K562 (cell line): ENCODE results near the gene POU2AF1. TPM values are rescaled to one million over a fixed set of nuclear protein-coding genes. Genes with fewer than 3 reads are reported as not detected.

Experiments used
- ATAC-seq: fragments of 200-7000 bp; cut with Tn5 transposase; 3 replicates; pipeline ENCODE4 v1.9.1; 2020; ENCODE audit warnings: moderate library complexity
- BruUV-seq: library from RNA; stranded (reverse); fragments of 400-500 nt; replicated peaks from 2 replicates; lab custom pipeline; 2021; lab: Mats Ljungman, UMichigan
- CTCF ChIA-PET: fragments of 300-600 bp; formaldehyde crosslinking; extraction: SDS; loops from one replicate; lab custom pipeline; 2021; ENCODE audit warnings: low intra/inter-chr PET ratio; lab: Yijun Ruan, JAX
- POLR2A ChIA-PET: fragments of 300-600, 350-650 bp; sonication (Branson Sonifier 250); formaldehyde crosslinking; extraction: SDS; loops from one replicate; lab custom pipeline; 2021; ENCODE audit warnings: antibody characterized with exemption, inconsistent platforms; lab: Yijun Ruan, JAX
- DNase-seq, 4 experiments: peaks; one replicate each; pipeline versions ENCODE4 v3.0.0 to v3.0.0-alpha.2; 2011 to 2018; ENCODE audit warnings: low spot score in 3 of 4, mixed read lengths in 3 of 4; ENCODE audit errors: extremely low read depth in 1 of 4
- FAIRE-seq: peaks from 2 replicates; lab custom pipeline; 2011; peaks lifted over from hg19 to GRCh38; lab: Jason Lieb, UNC
- H2AFZ ChIP-seq: 2 replicates; pipeline ENCODE4 v1.6.0; 2011; ENCODE audit warnings: low read depth, low read length, control low read depth, inconsistent platforms
- H3K27ac ChIP-seq: fragments of 200-600 bp; 3 replicates; pipeline ENCODE4 v1.8.0; 2011; ENCODE audit warnings: low read depth, mild to moderate bottlenecking, control low read depth, inconsistent platforms, low read length, moderate library complexity, mixed read lengths; ENCODE audit errors: extremely low read depth
- H3K27me3 ChIP-seq, 2 experiments: fragments of 300-600 bp in 1 of 2; 2 replicates in 1 of 2; 3 replicates in 1 of 2; pipeline versions ENCODE4 v1.6.0 to v1.8.0; 2011; ENCODE audit warnings: inconsistent platforms in 2 of 2, low read length in 2 of 2, mild to moderate bottlenecking in 1 of 2, mixed read lengths in 1 of 2, moderate library complexity in 1 of 2; ENCODE audit not compliant: control insufficient read depth in 2 of 2, insufficient read depth in 2 of 2
- H3K36me3 ChIP-seq: fragments of 300-600 bp; 3 replicates; pipeline ENCODE4 v1.8.0; 2011; ENCODE audit warnings: mild to moderate bottlenecking, low read length, inconsistent platforms; ENCODE audit not compliant: control insufficient read depth, insufficient read depth
- H3K4me1 ChIP-seq, 2 experiments: fragments of 200-600 bp in 1 of 2; replicated peaks in 1 of 2; 2 replicates in 1 of 2; 3 replicates in 1 of 2; pipeline versions ENCODE4 v1.5.1 to v1.8.0; 2011; ENCODE audit warnings: inconsistent platforms in 2 of 2, low read length in 2 of 2, mild to moderate bottlenecking in 1 of 2, mixed read lengths in 1 of 2, moderate library complexity in 1 of 2; ENCODE audit not compliant: control insufficient read depth in 2 of 2, insufficient read depth in 2 of 2
- H3K4me2 ChIP-seq: 2 replicates; pipeline ENCODE4 v1.6.1; 2011; ENCODE audit warnings: low read length, control low read depth, inconsistent platforms, mixed read lengths; ENCODE audit not compliant: insufficient read depth
- H3K4me3 ChIP-seq: fragments of 200-600 bp; sonication (generic), shearing (Covaris generic); 2 replicates; pipeline ENCODE4 v1.5.1; 2016; ENCODE audit warnings: control low read depth, inconsistent platforms
- H3K79me2 ChIP-seq: fragments of 200-600 bp; 3 replicates; pipeline ENCODE4 v1.8.0; 2011; ENCODE audit warnings: low read length, inconsistent platforms; ENCODE audit not compliant: control insufficient read depth, insufficient read depth
- H3K9ac ChIP-seq, 2 experiments: 2 replicates each; pipeline versions ENCODE4 v1.6.0 to v1.6.1; 2011; ENCODE audit warnings: low read depth in 2 of 2, low read length in 2 of 2, control low read depth in 1 of 2, inconsistent platforms in 1 of 2, mild to moderate bottlenecking in 1 of 2, mixed read lengths in 1 of 2; ENCODE audit not compliant: insufficient read depth in 1 of 2
- H3K9me1 ChIP-seq: one replicate; pipeline ENCODE4 v1.6.0; 2011; ENCODE audit warnings: inconsistent platforms, mild to moderate bottlenecking, low read length, moderate library complexity; ENCODE audit not compliant: control insufficient read depth, insufficient read depth
- H3K9me3 ChIP-seq: replicated peaks from 2 replicates; pipeline ENCODE4 v1.5.1; 2011; ENCODE audit warnings: low read depth, low read length, inconsistent platforms; ENCODE audit not compliant: control insufficient read depth, insufficient read depth
- H4K20me1 ChIP-seq: replicated peaks from 2 replicates; pipeline ENCODE4 v1.6.1; 2011; ENCODE audit warnings: low read length, inconsistent platforms, mixed read lengths; ENCODE audit not compliant: control insufficient read depth, insufficient read depth
- DLX4 ChIP-seq: fragments of 250-450 bp; sonication (Bioruptor Pico); IDR thresholded peaks from 2 replicates; pipeline ENCODE4 v1.6.1; 2021; ENCODE audit warnings: mild to moderate bottlenecking
- ELF4 ChIP-seq: fragments of 450-650 bp; formaldehyde crosslinking; IDR thresholded peaks from 2 replicates; pipeline ENCODE4 v1.4.0; 2022; ENCODE audit warnings: missing genetic modification characterization
- EP400 ChIP-seq: fragments of 450-650 bp; IDR thresholded peaks from 2 replicates; pipeline ENCODE4 v1.6.1; 2017; ENCODE audit warnings: antibody characterized with exemption, mild to moderate bottlenecking, moderate library complexity
- GABPA ChIP-seq: fragments of 200-800 bp; sonication (Bioruptor generic); conservative IDR thresholded peaks from 2 replicates; pipeline ENCODE4 v1.6.1; 2016; ENCODE audit warnings: low read depth, missing genetic modification characterization, missing compliant biosample characterization
- NR1H2 ChIP-seq: sonication (generic); formaldehyde crosslinking; IDR thresholded peaks from 2 replicates; pipeline ENCODE4 v1.4.0; 2020; ENCODE audit warnings: mild to moderate bottlenecking, missing genetic modification reagents
- PTRF ChIP-seq: fragments of 450-650 bp; IDR thresholded peaks from 2 replicates; pipeline ENCODE4 v1.6.1; 2016; ENCODE audit warnings: mild to moderate bottlenecking, missing genetic modification characterization, missing compliant biosample characterization
- TARDBP ChIP-seq: fragments of 450-650 bp; IDR thresholded peaks from 2 replicates; pipeline ENCODE4 v1.6.1; 2016
- TEAD2 ChIP-seq: fragments of 450-650 bp; IDR thresholded peaks from 2 replicates; pipeline ENCODE4 v1.6.1; 2016; ENCODE audit warnings: missing genetic modification characterization, control low read depth, missing compliant biosample characterization
- ZNF316 ChIP-seq: fragments of 450-650 bp; IDR thresholded peaks from 2 replicates; pipeline ENCODE4 v1.6.1; 2016
- ZNF407 ChIP-seq: fragments of 450-650 bp; IDR thresholded peaks from 2 replicates; pipeline ENCODE4 v1.6.1; 2016; ENCODE audit warnings: low read depth
- ZSCAN32 ChIP-seq: fragments of 450-650 bp; formaldehyde crosslinking; IDR thresholded peaks from 2 replicates; pipeline ENCODE4 v1.4.0; 2020; ENCODE audit warnings: mild to moderate bottlenecking, moderate library complexity
- WGBS: fragments of 100-300 bp; shearing (Covaris generic); methylation state at CpG from one replicate; pipeline ENCODE4 v1.1.6; 2016; ENCODE audit warnings: low coverage, mixed read lengths; ENCODE audit not compliant: insufficient coverage; ENCODE audit errors: missing lambda C conversion rate; 5-methylcytosine and 5-hydroxymethylcytosine counted together
- in situ Hi-C: fragments of 300-500 bp; cut with MboI; formaldehyde crosslinking; loops from 4 replicates; pipeline ENCODE4 v1.15.0; 2018; ENCODE audit warnings: inconsistent platforms, mixed read lengths
- intact Hi-C: fragments of 100-400 bp; cut with micrococcal nuclease; formaldehyde crosslinking; loops from 2 replicates; pipeline ENCODE4 v1.14.2; 2022
- polyA plus RNA-seq, 8 experiments: library from polyadenylated mRNA; depleted of rRNA in 4 of 8; stranded (reverse) in 5 of 8; unstranded in 3 of 8; fragments of >200 nt; fragmentation: Nextera tagmentation in 2 of 8; fragmentation: Illumina TruSeq in 1 of 8; extraction: Ambion mirVana in 2 of 8; extraction: Trizol in 1 of 8; gene quantifications; 2 replicates each; pipeline versions ENCODE4 v1.2.1 to v1.2.3, GENCODE V29; 2011 to 2014; ENCODE audit warnings: inconsistent platforms in 1 of 8, missing spikeins in 1 of 8
- total RNA-seq, 7 experiments: library from RNA; depleted of rRNA in 6 of 7; stranded (reverse); fragments of >200 nt in 6 of 7; fragmentation: Illumina TruSeq in 2 of 7; extraction: Trizol in 2 of 7; gene quantifications; 2 replicates each; pipeline versions ENCODE4 v1.2.1 to v1.2.3, GENCODE V29; 2011 to 2021; ENCODE audit warnings: low replicate concordance in 1 of 7

The POU2AF1 gene
- total and polyA plus RNA-seq, 9 of the 15 experiments (the other 6 are each of a cell fraction or from before 2014, with no cell fraction given): 0.09 TPM; not detected in 8

- Histone ChIP-seq H3K79me2 (no peaks in the 10 kb centered on the region), H3K27ac (no peak overlapping the region), H3K4me1 (no peaks in the 10 kb centered on the region), H3K4me2 (no peak overlapping the region), H3K9me3 (no peaks in the 10 kb centered on the region), H2AFZ (no peak overlapping the region), H3K27me3 (no peaks in the 10 kb centered on the region; a peak in 1 of 5 replicates), H3K9ac (no peak overlapping the region), H3K4me3 (no peak overlapping the region), H3K9me1 (no peaks in the 10 kb centered on the region), H4K20me1 (no peaks in the 10 kb centered on the region), H3K36me3 (no peaks in the 10 kb centered on the region)
- CTCF ChIA-PET: no interaction called here
- intact Hi-C loops (no loop called here), in situ Hi-C loops (no loop called here)
- ATAC-seq: no peak
- TF ChIP-seq ZNF407 (no peak), TARDBP (no peak), DLX4 (CRISPR knock-in tag) (no peak), GABPA (tag) (no peak), ZNF316 (no peak), PTRF (tag) (no peak), ELF4 (no peak), TEAD2 (tag) (no peak), NR1H2 (CRISPR knock-in tag) (no peak), EP400 (no peak), ZSCAN32 (CRISPR knock-in tag) (no peak)
- POLR2A ChIA-PET: no interaction called here
- 0% methylated on average over 2 of the region's 2 CpGs for WGBS
- no peak for FAIRE-seq
- no peak for DNase-seq
- no TSS peak for BruUV-seq
Measured at GRCh38 chr11:111397034-111397433, 18.0 kb upstream of the POU2AF1 start.
